HepG2 (cell line): ENCODE data around the gene FKBP1B. TPM values are rescaled to one million over a fixed set of nuclear protein-coding genes. Genes with fewer than 3 reads are reported as not detected.

ENCODE experiments used
- ETV5 ChIP-seq: IDR thresholded peaks from 2 replicates; pipeline ENCODE4 v1.6.1; 2018; ENCODE audit warnings: missing biosample characterization, missing genetic modification reagents, inconsistent platforms, borderline replicate concordance
- SUZ12 ChIP-seq: fragments of 150-350 bp; IDR thresholded peaks from 2 replicates; pipeline ENCODE4 v1.6.1; 2014; ENCODE audit warnings: low read depth, low read length
- ZBED4 ChIP-seq: sonication (generic); formaldehyde crosslinking; IDR thresholded peaks from 2 replicates; pipeline ENCODE4 v1.4.0; 2020; ENCODE audit warnings: missing genetic modification reagents, borderline replicate concordance
- ZNF234 ChIP-seq: sonication (generic); formaldehyde crosslinking; conservative IDR thresholded peaks from 2 replicates; pipeline ENCODE4 v1.5.1; 2020; ENCODE audit warnings: mild to moderate bottlenecking, missing genetic modification reagents
- ZNF280D ChIP-seq: sonication (generic); formaldehyde crosslinking; IDR thresholded peaks from 2 replicates; pipeline ENCODE4 v1.5.1; 2020; ENCODE audit warnings: mild to moderate bottlenecking, missing genetic modification reagents
- ZNF512B ChIP-seq: sonication (generic); formaldehyde crosslinking; IDR thresholded peaks from 2 replicates; pipeline ENCODE4 v1.5.1; 2020; ENCODE audit warnings: missing genetic modification reagents, mild to moderate bottlenecking, borderline replicate concordance
- ZNF678 ChIP-seq: sonication (generic); formaldehyde crosslinking; IDR thresholded peaks from 2 replicates; pipeline ENCODE4 v1.4.0; 2020; ENCODE audit warnings: mild to moderate bottlenecking, missing genetic modification reagents
- ZNF749 ChIP-seq: sonication (generic); formaldehyde crosslinking; IDR thresholded peaks from 2 replicates; pipeline ENCODE4 v1.8.0; 2022; ENCODE audit warnings: mild to moderate bottlenecking, missing genetic modification reagents, moderate library complexity, borderline replicate concordance
- polyA plus RNA-seq, 8 experiments: library from polyadenylated mRNA; depleted of rRNA in 3 of 8; stranded (reverse) in 7 of 8; unstranded in 1 of 8; fragments of >200 nt; fragmentation: Illumina TruSeq in 4 of 8; extraction: Trizol in 4 of 8; gene quantifications; 2 replicates each; pipeline versions ENCODE4 v1.2.1 to v1.2.3, GENCODE V29; 2011 to 2016; ENCODE audit warnings: low read depth in 4 of 8, missing spikeins in 1 of 8, mixed read lengths in 1 of 8; ENCODE audit not compliant: insufficient read depth in 1 of 8
- total RNA-seq, 5 experiments: library from RNA; depleted of rRNA; stranded (reverse); fragments of >200 nt; fragmentation: Illumina TruSeq; extraction: Trizol; gene quantifications; 2 replicates each; pipeline ENCODE4 v1.2.3, GENCODE V29; 2016; ENCODE audit warnings: low read depth in 1 of 5

The FKBP1B gene
- total and polyA plus RNA-seq, 2 of the 13 experiments (the other 11 are each of a cell fraction or from before 2014, with no cell fraction given) = 35.2 to 96.3 TPM

GRCh38 chr2:24084386-24085199, 35.1 kb downstream of the FKBP1B start, which contains the start of gene TP53I3 (continued):
- TF ChIP-seq ZBED4 (CRISPR knock-in tag) (peak; percentile 94), ETV5 (CRISPR knock-in tag) (peak; percentile 48; the same call in 1 of the 2 replicates), SUZ12 (no peak), ZNF512B (CRISPR knock-in tag) (no peak), ZNF678 (peak; percentile 29; the same call in 1 of the 2 replicates), ZNF749 (CRISPR knock-in tag) (no peak; the same call in 1 of the 2 replicates), ZNF234 (no peak), ZNF280D (CRISPR knock-in tag) (no peak; the same call in 1 of the 2 replicates)
